Nephron (organoid): ENCODE measurements around the gene TSFM.

Source experiments
- H3K27ac Mint-ChIP-seq, 3 experiments: 2 replicates each; pipeline ENCODE4 v1.8.0; 2020; ENCODE audit warnings: mixed read lengths in 3 of 3, mild to moderate bottlenecking in 2 of 3, moderate library complexity in 1 of 3
- H3K27me3 Mint-ChIP-seq: 2 replicates; pipeline ENCODE4 v1.8.0; 2021; ENCODE audit warnings: low read depth, mild to moderate bottlenecking, moderate library complexity, mixed read lengths
- H3K36me3 Mint-ChIP-seq: 2 replicates; pipeline ENCODE4 v1.8.0; 2020; ENCODE audit warnings: low read depth, mixed read lengths
- H3K4me1 Mint-ChIP-seq: 2 replicates; pipeline ENCODE4 v1.8.0; 2020; ENCODE audit warnings: mixed read lengths
- H3K4me3 Mint-ChIP-seq, 3 experiments: 2 replicates each; pipeline ENCODE4 v1.8.0; 2020; ENCODE audit warnings: mild to moderate bottlenecking in 3 of 3, mixed read lengths in 3 of 3, moderate library complexity in 2 of 3
- H3K9me3 Mint-ChIP-seq: 2 replicates; pipeline ENCODE4 v1.8.0; 2020; ENCODE audit warnings: mixed read lengths
- TF ChIP-seq, protein P1 (sequence below), 3 experiments: fragments of 200-600 bp; sonication (generic); IDR thresholded peaks; one replicate each; pipeline ENCODE4 v1.5.0; 2021; ENCODE audit warnings: antibody characterized with exemption in 3 of 3; ENCODE audit not compliant: unreplicated experiment in 3 of 3

TSFM gene

DNA sequence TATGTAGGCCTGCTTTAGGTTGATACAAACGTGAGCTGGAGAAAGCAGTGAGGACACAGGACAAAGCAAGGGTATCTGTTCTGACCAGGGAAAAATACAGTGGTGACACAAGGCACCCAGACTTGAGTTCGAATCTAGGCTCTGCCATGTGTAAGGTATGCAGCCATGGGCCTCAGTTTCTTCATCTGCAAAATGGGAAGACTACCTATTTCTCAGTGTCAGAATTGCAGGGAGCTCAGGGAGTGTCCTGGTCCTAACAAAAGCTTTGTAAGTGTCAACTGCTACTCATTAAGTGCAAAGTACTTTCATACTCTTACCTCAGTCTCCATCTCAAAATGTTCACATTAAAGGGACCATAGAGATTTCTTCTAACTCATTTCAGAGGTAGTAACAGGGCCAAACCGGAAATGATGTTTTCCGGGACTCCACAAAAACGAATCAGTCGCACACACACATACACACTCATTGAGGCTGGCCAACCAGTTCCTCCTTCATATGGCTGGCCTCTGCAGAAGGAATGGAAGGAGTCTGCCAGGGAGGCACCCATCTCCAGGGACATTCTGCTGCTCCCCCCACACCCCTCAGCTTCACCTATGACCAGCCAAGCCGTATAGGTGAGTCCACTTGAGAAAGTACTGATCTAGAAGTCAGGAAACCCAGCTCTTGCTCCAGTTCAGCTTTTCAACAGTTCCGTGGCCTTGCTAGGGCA lies 56.2 kb downstream of the TSFM start:
- Mint-ChIP-seq H3K27me3 (no peaks in the 10 kb centered on the region), H3K27ac (peak overlapping the region; percentile 95 to 98 (median 97)), H3K36me3 (peaks cover 4% of the 10 kb centered on the region), H3K9me3 (no peaks in the 10 kb centered on the region), H3K4me1 (peaks cover 90% of the 10 kb centered on the region), H3K4me3 (peak overlapping the region in 1 of 3 experiments; percentile 86)
- TF ChIP-seq, protein P1, sequence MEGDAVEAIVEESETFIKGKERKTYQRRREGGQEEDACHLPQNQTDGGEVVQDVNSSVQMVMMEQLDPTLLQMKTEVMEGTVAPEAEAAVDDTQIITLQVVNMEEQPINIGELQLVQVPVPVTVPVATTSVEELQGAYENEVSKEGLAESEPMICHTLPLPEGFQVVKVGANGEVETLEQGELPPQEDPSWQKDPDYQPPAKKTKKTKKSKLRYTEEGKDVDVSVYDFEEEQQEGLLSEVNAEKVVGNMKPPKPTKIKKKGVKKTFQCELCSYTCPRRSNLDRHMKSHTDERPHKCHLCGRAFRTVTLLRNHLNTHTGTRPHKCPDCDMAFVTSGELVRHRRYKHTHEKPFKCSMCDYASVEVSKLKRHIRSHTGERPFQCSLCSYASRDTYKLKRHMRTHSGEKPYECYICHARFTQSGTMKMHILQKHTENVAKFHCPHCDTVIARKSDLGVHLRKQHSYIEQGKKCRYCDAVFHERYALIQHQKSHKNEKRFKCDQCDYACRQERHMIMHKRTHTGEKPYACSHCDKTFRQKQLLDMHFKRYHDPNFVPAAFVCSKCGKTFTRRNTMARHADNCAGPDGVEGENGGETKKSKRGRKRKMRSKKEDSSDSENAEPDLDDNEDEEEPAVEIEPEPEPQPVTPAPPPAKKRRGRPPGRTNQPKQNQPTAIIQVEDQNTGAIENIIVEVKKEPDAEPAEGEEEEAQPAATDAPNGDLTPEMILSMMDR (IDR thresholded peaks at IDR 0.05; ENCODE audit: unreplicated experiment in 3 of 3) = no peak

DNA sequence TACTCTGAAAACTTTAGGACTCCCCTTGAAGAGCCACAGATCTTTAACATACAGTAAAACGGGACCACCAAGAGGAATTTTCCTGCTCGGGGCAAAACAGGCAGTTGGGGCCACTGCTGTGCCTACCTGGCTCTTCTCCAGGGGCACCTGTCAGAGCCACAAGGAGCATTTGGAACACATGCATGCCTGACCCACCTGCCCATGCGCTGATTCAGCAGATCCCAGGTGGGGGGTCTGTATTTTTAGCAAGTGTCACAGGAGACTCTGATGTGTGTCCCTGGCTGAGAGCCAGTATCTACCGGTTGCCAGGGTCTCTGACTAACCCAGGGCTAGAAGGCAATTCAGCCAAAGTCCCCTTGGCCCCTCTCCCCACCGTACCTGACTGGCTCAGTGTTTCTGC lies 57.4 kb downstream of the TSFM start:
- no peaks in the 10 kb centered on the region for H3K9me3 Mint-ChIP-seq
- H3K4me3 Mint-ChIP-seq = peak overlapping the region in 2 of 3 experiments; percentile 74 to 96
- H3K36me3 Mint-ChIP-seq = peaks cover 9% of the 10 kb centered on the region
- no peaks in the 10 kb centered on the region for H3K27me3 Mint-ChIP-seq
- TF ChIP-seq, protein P1 (IDR thresholded peaks at IDR 0.05; ENCODE audit: unreplicated experiment in 3 of 3) = no peak
- H3K27ac Mint-ChIP-seq = peak overlapping the region; percentile 97 to 98 (median 98)
- H3K4me1 Mint-ChIP-seq = peaks cover 88% of the 10 kb centered on the region

DNA sequence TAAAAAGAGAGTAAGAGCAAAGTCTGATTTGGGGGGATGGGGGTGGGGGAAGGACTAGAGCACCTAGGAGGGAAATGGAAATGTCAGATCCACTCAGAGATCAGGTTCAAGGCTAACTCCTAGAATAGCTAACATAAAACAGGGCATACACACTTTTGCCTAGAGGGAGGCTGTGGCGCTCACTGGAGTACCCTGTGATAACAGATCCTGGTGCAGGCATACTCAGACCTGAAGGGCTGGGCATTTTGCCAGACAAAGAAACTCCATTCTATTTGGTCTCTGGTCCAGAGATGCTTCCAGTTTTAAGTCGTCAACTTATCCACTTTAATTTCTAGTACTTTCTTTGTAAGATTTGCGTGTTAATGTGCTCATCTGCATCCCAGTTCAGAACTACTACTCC lies 58.1 kb downstream of the TSFM start:
- peaks cover 82% of the 10 kb centered on the region for H3K4me1 Mint-ChIP-seq
- peak overlapping the region; percentile 91 to 98 (median 96) for H3K4me3 Mint-ChIP-seq
- peak overlapping the region; percentile 97 to 98 (median 98) for H3K27ac Mint-ChIP-seq
- TF ChIP-seq, protein P1 (IDR thresholded peaks at IDR 0.05; ENCODE audit: unreplicated experiment in 3 of 3) = no peak
- peaks cover 9% of the 10 kb centered on the region for H3K36me3 Mint-ChIP-seq
- no peaks in the 10 kb centered on the region for H3K27me3 Mint-ChIP-seq
- H3K9me3 Mint-ChIP-seq = no peaks in the 10 kb centered on the region

DNA sequence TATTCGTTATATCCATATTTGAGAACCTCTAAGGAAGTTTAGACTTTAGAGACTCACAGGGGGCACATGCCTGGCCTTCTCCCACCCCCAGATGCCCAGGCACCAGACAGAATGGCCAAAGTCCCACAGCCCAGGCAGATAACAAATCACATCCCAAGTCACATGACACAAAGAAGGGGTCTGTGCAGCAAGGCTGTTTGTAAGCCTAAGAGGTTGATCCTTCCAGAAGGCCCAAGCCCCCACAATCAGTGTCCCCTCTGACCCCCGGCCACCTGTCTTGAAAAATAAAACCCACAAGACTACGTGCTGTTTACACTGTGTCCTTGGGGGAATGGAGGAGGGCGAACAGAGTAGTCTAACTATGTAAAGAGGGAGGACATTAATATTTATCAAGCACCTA lies 58.9 kb downstream of the TSFM start:
- TF ChIP-seq, protein P1 (IDR thresholded peaks at IDR 0.05; ENCODE audit: unreplicated experiment in 3 of 3) = no peak
- H3K9me3 Mint-ChIP-seq = no peaks in the 10 kb centered on the region
- peaks cover 9% of the 10 kb centered on the region for H3K36me3 Mint-ChIP-seq

DNA sequence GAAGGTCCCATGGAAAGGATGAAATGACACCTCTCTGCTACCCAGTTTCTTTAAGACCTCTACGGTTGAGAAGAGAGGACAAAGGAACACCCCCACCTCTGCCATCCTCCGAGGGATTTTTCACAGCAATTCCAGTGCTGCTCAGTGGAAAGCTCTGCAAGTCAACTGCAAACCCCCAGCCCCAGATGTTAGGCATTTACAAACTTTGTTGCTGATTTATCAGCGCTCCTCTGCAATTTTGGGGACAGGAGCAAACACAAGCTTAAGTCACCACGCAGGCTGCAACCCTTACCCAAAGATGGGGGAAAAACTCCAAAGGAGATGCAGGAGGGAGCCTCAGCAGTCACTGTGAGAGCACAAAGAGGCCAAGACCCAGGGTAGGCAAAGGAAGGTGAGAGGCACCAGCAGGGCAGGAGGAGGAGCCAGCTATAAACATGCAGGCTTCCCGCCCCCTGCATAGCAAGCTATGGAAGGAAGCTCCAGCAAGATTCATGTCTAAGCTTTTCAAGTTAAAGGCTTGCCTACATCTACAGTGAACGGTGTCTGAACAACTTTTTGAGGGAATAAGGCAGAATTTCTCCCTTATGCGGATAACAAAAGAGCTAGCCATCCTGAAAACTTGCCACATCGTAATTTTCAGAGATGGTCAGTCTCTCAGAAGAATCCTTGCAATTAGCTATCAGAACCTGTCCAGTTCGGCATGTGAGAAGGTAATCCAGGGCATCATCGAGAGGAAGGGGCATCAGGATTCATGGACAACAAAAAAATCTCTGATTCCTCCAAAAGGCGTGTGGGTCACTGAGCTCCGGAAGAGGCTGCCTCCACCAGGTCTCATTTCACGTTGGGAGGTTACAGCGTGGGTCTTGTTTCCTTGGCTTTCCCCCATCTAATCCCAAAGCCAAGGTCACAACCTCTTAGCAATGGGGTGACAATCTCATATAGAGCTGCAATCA lies 60.0 kb downstream of the TSFM start:
- Mint-ChIP-seq H3K27me3 (peaks cover 4% of the 10 kb centered on the region), H3K36me3 (peaks cover 9% of the 10 kb centered on the region), H3K27ac (peak overlapping the region; percentile 97 to 98 (median 98)), H3K4me1 (peaks cover 70% of the 10 kb centered on the region), H3K9me3 (no peaks in the 10 kb centered on the region), H3K4me3 (peak overlapping the region; percentile 91 to 98 (median 96))
- TF ChIP-seq, protein P1 (IDR thresholded peaks at IDR 0.05; ENCODE audit: unreplicated experiment in 3 of 3) = no peak

More for the DNA sequence above, 58.9 kb downstream of the TSFM start:
- Mint-ChIP-seq H3K27me3 (no peaks in the 10 kb centered on the region), H3K4me3 (peak overlapping the region; percentile 91 to 98 (median 96)), H3K27ac (peak overlapping the region; percentile 97 to 98 (median 98)), H3K4me1 (peaks cover 75% of the 10 kb centered on the region)
